Upper lobe of left lung (tissue), 6 donors: Measurements from ENCODE around the gene KRT81. TPM values are rescaled to one million over a fixed set of nuclear protein-coding genes. Genes with fewer than 3 reads are reported as not detected.
"Not testable (repeated sequence)": the region's sequence is repeated elsewhere in the genome, so short reads cannot be mapped to it uniquely, and the experiment has no call there.

ENCODE experiments used
- ATAC-seq, 2 donors: fragments of 200-7000 bp; cut with Tn5 transposase; one replicate each; pipeline ENCODE4 v1.9.1; 2022; ENCODE audit warnings: mild to moderate bottlenecking in 2 of 2, moderate library complexity in 2 of 2; ENCODE audit not compliant: low FRiP score in 2 of 2
- DNase-seq, 2 donors: peaks; one replicate each; pipeline ENCODE4 v3.0.0-alpha.2; 2019 to 2020
- H3K27ac ChIP-seq, 4 donors: fragments of 200-600 bp; sonication (generic); one replicate each; pipeline ENCODE4 v1.5.1; 2016 to 2019
- H3K27me3 ChIP-seq, 4 donors: fragments of 200-600 bp; sonication (generic); one replicate each; pipeline ENCODE4 v1.5.1; 2017 to 2019
- H3K36me3 ChIP-seq, 4 donors: fragments of 200-600 bp; sonication (generic); one replicate each; pipeline ENCODE4 v1.5.1; 2016 to 2019
- H3K4me1 ChIP-seq, 4 donors: fragments of 200-600 bp; sonication (generic); one replicate each; pipeline ENCODE4 v1.5.1; 2018 to 2019
- H3K4me3 ChIP-seq, 4 donors: fragments of 200-600 bp; sonication (generic); one replicate each; pipeline ENCODE4 v1.5.1; 2017 to 2019; ENCODE audit warnings: mild to moderate bottlenecking in 2 of 4, moderate library complexity in 1 of 4
- H3K9me3 ChIP-seq, 4 donors: fragments of 200-600 bp; sonication (generic); one replicate each; pipeline ENCODE4 v1.5.1; 2018 to 2019
- CTCF ChIP-seq, 6 experiments: fragments of 450-650 bp in 4 of 6; fragments of 200-600 bp in 2 of 6; sonication (generic) in 2 of 6; IDR thresholded peaks; one replicate each; pipeline ENCODE4 v1.5.1; 2016 to 2019; ENCODE audit warnings: antibody characterized with exemption in 6 of 6
- EP300 ChIP-seq, 4 donors: sonication (generic); formaldehyde crosslinking; IDR thresholded peaks; one replicate each; pipeline ENCODE4 v1.5.1; 2017; ENCODE audit warnings: antibody characterized with exemption in 4 of 4, control low read depth in 2 of 4
- POLR2A ChIP-seq, 4 donors: fragments of 450-650 bp; IDR thresholded peaks; one replicate each; pipeline ENCODE4 v1.5.1; 2016 to 2017; ENCODE audit warnings: antibody characterized with exemption in 4 of 4, mild to moderate bottlenecking in 2 of 4
- POLR2AphosphoS5 ChIP-seq, 2 donors: sonication (generic); formaldehyde crosslinking; IDR thresholded peaks; one replicate each; pipeline ENCODE4 v1.5.1; 2017; ENCODE audit warnings: antibody characterized with exemption in 2 of 2
- WGBS, 2 donors: methylation state at CpG; one replicate each; pipeline ENCODE4 v1.1.5; 2017 to 2018; 5-methylcytosine and 5-hydroxymethylcytosine counted together
- total RNA-seq, 6 donors: library from RNA; depleted of rRNA in 4 of 6; stranded (reverse); fragments of >200 nt in 4 of 6; gene quantifications; one replicate each; pipeline versions ENCODE4 v1.1.0 to v1.2.1, GENCODE V29; 2016 to 2021
- donor health status: DM: no; HTN: no; CAD: no; lungs with moderate emphysema.
- donor health status: DM: no; HTN: yes; CAD: no; lungs with severe emphysema.

The KRT81 gene
- total RNA-seq, 6 donors from 2014 or later = 0.39 to 1.4 (median 0.52) TPM; not detected in 2

GRCh38 chr12:52307836-52308805, 16.8 kb upstream of the KRT81 start:
- 5 to 14% methylated on average over 27 to 43 of the region's 71 CpGs for WGBS, 2 donors
- peak in 5 of 6 experiments; percentile 22 to 69 (median 44) for TF ChIP-seq CTCF (IDR thresholded peaks at IDR 0.05)
- peak in 2 of 4 donors; percentile 26 to 34 for TF ChIP-seq POLR2A (IDR thresholded peaks at IDR 0.05)
- no peak for TF ChIP-seq EP300 (IDR thresholded peaks at IDR 0.05)
- TF ChIP-seq POLR2AphosphoS5 (IDR thresholded peaks at IDR 0.05) = no peak
- peaks cover 0 to 7% (median 6%) of the 10 kb centered on the region in 4 donors for H3K27me3 ChIP-seq
- H3K36me3 ChIP-seq = no peaks in the 10 kb centered on the region
- peaks cover 0 to 14% (median 5%) of the 10 kb centered on the region in 4 donors for H3K4me1 ChIP-seq
- peak overlapping the region in 3 of 4 donors; percentile 23 to 49 (median 44) for H3K4me3 ChIP-seq
- ATAC-seq = peak; percentile 79
- H3K27ac ChIP-seq = no peak overlapping the region
- DNase-seq = peak; percentile 55 to 94
- no peaks in the 10 kb centered on the region for H3K9me3 ChIP-seq

- TF ChIP-seq POLR2A (IDR thresholded peaks at IDR 0.05) (no peak), CTCF (IDR thresholded peaks at IDR 0.05) (no peak), POLR2AphosphoS5 (IDR thresholded peaks at IDR 0.05) (no peak), EP300 (IDR thresholded peaks at IDR 0.05) (no peak)
- ATAC-seq (no peak), DNase-seq (no peak)
- Histone ChIP-seq H3K27me3 (peaks cover 0 to 7% (median 6%) of the 10 kb centered on the region in 4 donors), H3K27ac (no peak overlapping the region), H3K4me1 (peaks cover 0 to 14% (median 5%) of the 10 kb centered on the region in 4 donors), H3K4me3 (no peak overlapping the region), H3K36me3 (no peaks in the 10 kb centered on the region), H3K9me3 (no peaks in the 10 kb centered on the region)
- WGBS, 2 donors = 70 to 76% methylated on average over 2 of the region's 2 CpGs
These were observed 15.4 kb upstream of the KRT81 start for GRCh38 chr12:52306731-52307130.

GRCh38 chr12:52305921-52306705, 14.8 kb upstream of the KRT81 start:
- H3K36me3 ChIP-seq = no peaks in the 10 kb centered on the region
- 69 to 75% methylated on average over 5 to 11 of the region's 11 CpGs for WGBS, 2 donors
- H3K4me3 ChIP-seq = no peak overlapping the region
- peaks cover 0 to 7% (median 6%) of the 10 kb centered on the region in 4 donors for H3K27me3 ChIP-seq
- no peak for TF ChIP-seq POLR2AphosphoS5 (IDR thresholded peaks at IDR 0.05)
- TF ChIP-seq CTCF (IDR thresholded peaks at IDR 0.05) = peak in 4 of 6 experiments; percentile 14 to 34 (median 30)
- H3K4me1 ChIP-seq = peaks cover 0 to 14% (median 5%) of the 10 kb centered on the region in 4 donors
- H3K9me3 ChIP-seq = no peaks in the 10 kb centered on the region
- no peak overlapping the region for H3K27ac ChIP-seq
- peak in 1 of 2 donors; percentile 50 for DNase-seq
- ATAC-seq = no peak

- not testable (repeated sequence) for H3K27ac ChIP-seq, H3K9me3 ChIP-seq, ATAC-seq, H3K4me3 ChIP-seq, H3K27me3 ChIP-seq, H3K36me3 ChIP-seq
- DNase-seq = peak in 1 of 2 donors; percentile 24
- 71 to 78% methylated on average over 15 of the region's 15 CpGs for WGBS, 2 donors
- peaks cover 0 to 14% (median 5%) of the 10 kb centered on the region in 4 donors for H3K4me1 ChIP-seq
These were observed 13.6 kb upstream of the KRT81 start for GRCh38 chr12:52304941-52305411.

- H3K9me3 ChIP-seq, H3K4me1 ChIP-seq, H3K4me3 ChIP-seq, H3K27me3 ChIP-seq, ATAC-seq, H3K27ac ChIP-seq, DNase-seq, H3K36me3 ChIP-seq: not testable (repeated sequence)
- no CpG with 5 or more reads among the region's 5 CpGs for WGBS, 2 donors
These were observed 11.0 kb upstream of the KRT81 start for GRCh38 chr12:52302242-52302914.

- not testable (repeated sequence) for H3K9me3 ChIP-seq, ATAC-seq, H3K27ac ChIP-seq, H3K36me3 ChIP-seq, H3K4me3 ChIP-seq, H3K4me1 ChIP-seq, H3K27me3 ChIP-seq
- DNase-seq = peak in 1 of 2 donors; percentile 47
- WGBS, 2 donors = 75 to 85% methylated on average over 6 to 20 of the region's 31 CpGs
These were observed 10.4 kb upstream of the KRT81 start for GRCh38 chr12:52301721-52302120.
